Stimulated activated CD8-positive, alpha-beta memory T cell treated with anti-CD3 and anti-CD28 coated beads, Interleukin-12 subunit alpha, Interleukin-12 subunit beta, amount 100 ng/mL, for 4 hours (primary cell): ENCODE data around the gene RAB33A.
"Not testable (repeated sequence)": the region's sequence is repeated elsewhere in the genome, so short reads cannot be mapped to it uniquely, and the experiment has no call there.

ENCODE experiments used
- DNase-seq: peaks from one replicate; pipeline ENCODE4 v3.0.0-alpha.2; 2020; ENCODE audit warnings: low read depth

Gene RAB33A

GRCh38 chrX:130172127-130172845 lies 524 bp downstream of the RAB33A start:
- DNase-seq, result no peak

GRCh38 chrX:130173190-130173895 lies 1.6 kb downstream of the RAB33A start:
- DNase-seq, result no peak

DNA sequence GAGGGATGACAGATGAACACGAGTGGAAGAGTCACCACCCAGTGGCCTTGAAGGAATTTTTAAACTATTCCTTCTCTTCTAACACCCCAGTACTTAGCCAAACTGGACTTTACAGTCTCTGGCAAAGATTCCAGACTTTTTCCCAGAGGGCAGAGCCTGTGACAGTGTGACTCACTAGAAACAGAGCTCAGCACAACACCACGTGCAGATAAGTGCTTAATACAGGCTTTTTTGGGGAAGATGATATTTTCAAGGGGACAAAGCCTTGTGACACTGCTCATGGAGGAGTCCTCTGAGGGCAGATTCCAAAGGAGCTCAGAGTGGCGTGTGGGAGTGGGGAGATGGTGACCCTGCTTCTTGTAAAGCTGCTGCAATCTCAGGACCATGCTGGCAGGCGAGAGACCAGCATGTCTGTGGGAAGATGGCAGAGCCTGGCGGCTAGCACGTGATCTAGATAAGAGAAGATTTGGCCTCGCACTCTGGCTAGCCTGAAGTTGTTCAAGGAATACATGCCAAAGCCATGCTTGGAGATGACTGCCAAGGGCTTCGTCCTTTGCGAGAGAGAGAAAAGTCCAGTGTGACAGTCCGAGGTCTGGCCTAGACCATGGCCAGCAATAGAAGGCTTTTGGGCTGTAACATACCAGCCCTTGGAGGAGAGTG lies 2.4 kb downstream of the RAB33A start:
- no peak for DNase-seq

DNA sequence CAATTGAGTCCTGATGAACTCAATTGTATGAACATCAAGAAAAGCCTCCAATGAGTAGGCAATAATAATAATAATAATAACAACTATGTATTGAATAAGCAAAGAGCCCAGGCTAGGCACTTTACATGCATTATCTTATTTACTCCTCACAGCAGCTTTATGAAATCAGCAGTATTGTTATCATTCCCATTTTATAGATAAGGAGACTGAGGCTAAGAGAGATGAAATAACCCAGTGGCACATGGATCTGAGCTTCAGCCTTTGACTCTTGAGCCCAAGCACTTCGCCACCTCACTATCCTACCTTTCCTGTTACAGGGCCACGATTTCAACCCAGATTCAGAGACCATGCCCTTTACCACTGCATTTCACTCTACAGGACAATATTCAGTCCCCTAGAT lies 3.2 kb downstream of the RAB33A start:
- DNase-seq, result no peak

- no peak for DNase-seq
Observed at GRCh38 chrX:130176354-130176776, 4.6 kb downstream of the RAB33A start.

DNA sequence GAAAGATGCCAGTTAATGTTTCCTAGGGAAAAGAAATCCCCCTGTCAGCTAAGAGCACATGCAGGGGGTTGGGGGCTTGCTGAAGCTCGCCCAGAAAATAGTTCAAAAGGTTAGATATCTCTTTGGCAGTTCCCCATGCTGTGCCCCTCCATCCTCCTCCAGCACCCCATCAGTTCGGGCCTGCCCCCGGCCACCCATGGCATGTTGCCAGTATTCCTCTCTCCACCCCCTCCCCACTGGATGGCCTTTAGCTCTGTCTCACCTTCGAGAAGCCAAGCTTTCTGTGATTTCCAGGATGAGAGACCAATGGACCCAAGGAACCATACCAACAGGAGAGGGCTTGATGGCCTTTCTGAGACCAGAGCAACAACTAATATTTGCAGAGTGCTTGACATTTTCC lies 5.2 kb downstream of the RAB33A start:
- no peak for DNase-seq

DNA sequence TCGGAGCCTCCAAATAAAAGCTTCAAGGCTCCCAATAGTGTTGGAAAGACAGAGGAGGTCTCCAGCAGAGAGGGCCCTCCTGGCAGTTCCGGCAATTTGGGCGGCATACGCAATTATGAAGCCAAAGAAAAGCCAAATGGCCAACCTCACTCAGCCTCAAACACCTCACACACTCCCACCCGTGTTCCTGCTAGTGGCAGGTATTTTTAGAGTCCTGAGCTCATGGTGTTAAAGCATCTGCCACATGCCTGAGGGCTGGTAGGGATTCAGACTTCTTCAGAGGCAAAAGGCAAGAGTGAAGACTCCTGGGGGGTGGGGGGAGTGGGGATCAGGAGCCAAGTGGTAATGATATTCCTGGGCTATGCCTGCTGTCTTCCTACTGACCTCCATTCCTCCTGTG lies 7.4 kb downstream of the RAB33A start:
- no peak for DNase-seq

- DNase-seq, result no peak
Observed at GRCh38 chrX:130179579-130180215, 7.9 kb downstream of the RAB33A start.

GRCh38 chrX:130184168-130184567 lies 12.4 kb downstream of the RAB33A start:
- no peak for DNase-seq

DNA sequence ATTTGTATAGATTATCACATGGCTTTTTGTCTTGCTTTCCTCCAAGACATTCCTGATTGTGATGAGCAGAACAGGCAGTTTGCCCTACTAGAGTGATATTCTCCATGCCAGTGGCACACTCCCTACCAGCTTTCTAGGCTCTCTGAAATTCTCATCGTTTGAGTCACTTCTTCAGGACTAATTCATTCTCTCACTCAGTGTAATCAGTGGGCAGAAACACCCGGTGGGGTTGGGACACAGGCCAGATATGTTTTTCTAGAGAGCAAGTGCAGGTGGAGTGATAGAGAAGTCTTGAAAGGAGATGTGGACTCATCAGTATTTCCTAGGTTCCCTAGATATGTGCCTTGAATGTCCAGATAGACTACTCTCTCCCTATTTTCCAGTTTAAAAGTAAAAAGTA lies 13.1 kb downstream of the RAB33A start:
- no peak for DNase-seq

- DNase-seq, result no peak
Observed at GRCh38 chrX:130186651-130187050, 14.9 kb downstream of the RAB33A start.

DNA sequence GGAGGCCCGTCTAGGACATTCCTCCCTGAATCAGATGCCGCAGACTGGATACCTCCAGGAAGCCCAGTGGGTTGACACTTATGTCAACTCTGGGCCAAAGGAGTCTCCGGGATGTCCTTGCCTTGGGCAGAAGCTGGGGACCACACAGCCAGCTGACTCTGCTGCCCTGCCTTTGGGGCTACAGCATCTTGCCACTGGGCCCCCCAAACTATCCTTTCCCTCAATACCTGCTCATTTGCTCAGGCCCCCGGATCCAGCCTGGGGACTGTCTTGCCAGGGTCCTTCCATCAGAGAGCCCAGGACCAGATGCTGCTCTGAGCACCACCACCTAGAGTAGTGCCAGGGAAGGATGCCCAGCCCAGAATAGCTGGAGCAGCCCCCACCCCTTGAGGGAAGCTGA lies 19.0 kb downstream of the RAB33A start:
- no peak for DNase-seq

- no peak for DNase-seq
Observed at GRCh38 chrX:130196466-130196865, 24.7 kb downstream of the RAB33A start.

- no peak for DNase-seq
Observed at GRCh38 chrX:130197464-130197863, 25.7 kb downstream of the RAB33A start.

GRCh38 chrX:130204647-130205046 lies 32.9 kb downstream of the RAB33A start:
- no peak for DNase-seq

GRCh38 chrX:130211415-130212186 lies 39.8 kb downstream of the RAB33A start:
- no peak for DNase-seq

DNA sequence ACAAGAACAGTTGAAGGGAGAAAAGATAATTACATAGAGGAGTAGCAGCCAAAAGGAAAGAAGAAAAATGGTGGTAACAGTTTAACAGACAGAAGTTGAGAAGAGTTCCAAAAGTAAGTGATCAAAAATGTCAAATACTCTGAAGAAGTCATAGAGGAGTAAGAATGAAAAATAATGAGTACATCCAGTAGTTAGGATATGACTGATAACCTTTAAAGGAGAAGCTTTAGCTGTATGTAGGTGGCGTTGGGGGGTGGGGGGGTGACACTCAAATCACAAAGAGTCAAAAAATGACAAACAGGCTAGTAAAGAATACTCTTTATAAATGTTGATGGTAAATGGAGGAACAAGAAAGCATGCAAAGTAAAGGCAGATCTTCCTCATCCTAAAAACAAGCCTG lies 40.6 kb downstream of the RAB33A start:
- no peak for DNase-seq

DNA sequence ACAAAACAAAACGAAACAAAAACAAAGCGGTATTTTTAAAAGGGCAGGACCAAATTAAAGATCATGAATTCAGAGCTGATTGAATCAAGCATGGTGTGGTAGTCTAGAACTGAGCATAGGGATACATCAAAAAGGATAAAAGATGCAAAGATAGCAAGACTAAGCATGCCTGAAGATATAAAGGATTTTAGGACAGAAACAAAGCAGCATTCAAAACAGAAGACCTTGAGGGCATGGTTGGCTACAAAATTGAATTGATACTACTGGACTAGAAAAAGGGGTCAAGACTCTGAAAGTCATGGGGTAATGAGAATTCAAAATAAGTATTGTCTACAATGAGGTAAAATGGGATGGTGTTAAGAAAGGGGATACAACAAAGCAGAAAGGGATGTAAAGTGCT lies 41.6 kb downstream of the RAB33A start:
- DNase-seq, result no peak

GRCh38 chrX:130216320-130216719 lies 44.6 kb downstream of the RAB33A start:
- no peak for DNase-seq

DNA sequence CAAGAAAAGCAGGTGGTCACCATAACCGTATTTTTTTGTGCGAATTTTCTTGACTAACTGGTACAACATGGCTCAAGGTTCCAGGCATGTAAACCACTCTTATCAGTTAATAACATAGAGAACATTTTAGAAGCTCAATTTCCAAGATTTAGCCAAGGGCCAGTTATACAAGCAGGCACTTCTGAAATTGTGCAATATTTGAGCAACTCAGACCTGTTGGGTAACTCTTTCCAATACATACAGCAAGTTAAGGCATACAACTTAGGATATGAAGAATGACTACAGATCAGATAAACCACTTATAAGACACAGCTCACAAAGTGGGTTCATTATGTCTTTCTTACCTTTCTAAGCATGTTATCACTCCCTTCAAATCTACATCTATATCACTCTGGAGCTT lies 53.0 kb downstream of the RAB33A start:
- DNase-seq, result no peak

DNA sequence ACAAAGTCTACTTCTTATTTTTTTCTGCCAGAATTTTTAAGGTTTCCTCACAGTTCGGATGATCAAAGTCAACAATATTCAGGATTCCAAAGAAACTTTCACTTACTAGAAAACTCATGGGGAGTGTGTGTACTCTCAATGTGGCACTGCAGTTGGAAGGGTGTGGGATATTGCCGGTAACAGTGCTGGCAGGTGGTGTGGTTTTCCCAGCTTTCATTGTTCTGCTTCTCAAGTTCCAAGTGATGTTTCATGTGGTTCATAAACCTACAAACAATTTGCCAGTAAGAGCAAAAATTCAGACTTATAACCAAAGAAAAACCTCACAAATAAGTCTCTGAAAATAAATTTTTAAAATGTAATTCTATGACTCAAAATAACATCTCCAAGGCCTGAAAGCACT lies 57.1 kb downstream of the RAB33A start:
- no peak for DNase-seq

DNA sequence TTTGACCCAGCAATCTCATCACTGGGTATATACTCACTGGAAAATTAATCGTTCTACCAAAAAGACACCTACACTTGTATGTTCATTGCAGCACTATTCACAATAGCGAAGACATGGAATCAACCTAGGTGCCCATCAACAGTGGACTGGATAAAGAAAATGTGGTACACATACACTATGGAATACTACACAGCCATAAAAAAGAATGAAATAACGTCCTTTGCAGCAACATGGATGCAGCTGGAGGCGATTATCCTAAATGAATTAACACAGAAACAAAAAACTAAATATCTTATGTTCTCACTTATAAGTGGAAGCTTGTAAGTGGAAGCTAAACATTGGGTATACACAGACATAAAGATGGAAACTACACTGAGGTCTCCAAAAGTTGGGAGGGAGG lies 59.4 kb downstream of the RAB33A start:
- DNase-seq, result not testable (repeated sequence)
